HG02642 (cell line): Measurements from ENCODE around the gene KIF26B.

Experiments used
- ATAC-seq: cut with Tn5 transposase; IDR thresholded peaks from one replicate; pipeline ENCODE4 v1.9.1; 2021; ENCODE audit warnings: mild to moderate bottlenecking; ENCODE audit not compliant: unreplicated experiment, poor library complexity

KIF26B gene

DNA sequence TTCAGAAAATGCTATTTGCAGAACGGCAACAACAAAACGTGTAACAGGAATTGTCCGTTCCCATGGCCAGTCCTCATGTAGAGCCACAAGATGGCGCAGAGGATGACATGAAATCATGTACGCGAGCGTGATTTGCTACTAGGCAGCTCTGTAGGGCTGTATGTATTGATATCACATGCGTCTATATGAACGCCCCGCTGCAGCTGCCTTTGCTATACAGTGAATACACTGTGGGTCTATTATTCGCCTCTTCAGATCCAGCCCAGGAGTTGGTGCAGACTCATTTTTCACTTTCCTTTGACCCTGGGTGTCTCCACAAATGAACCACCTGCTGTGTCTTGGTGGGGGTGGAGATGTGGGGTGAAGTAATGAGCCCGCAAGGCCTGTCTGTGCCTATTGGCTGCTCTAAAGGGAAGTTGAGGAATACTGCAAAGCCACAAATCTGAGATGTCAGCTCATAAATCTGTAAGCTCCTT lies 361.5 kb downstream of the KIF26B start:
- no peak for ATAC-seq

DNA sequence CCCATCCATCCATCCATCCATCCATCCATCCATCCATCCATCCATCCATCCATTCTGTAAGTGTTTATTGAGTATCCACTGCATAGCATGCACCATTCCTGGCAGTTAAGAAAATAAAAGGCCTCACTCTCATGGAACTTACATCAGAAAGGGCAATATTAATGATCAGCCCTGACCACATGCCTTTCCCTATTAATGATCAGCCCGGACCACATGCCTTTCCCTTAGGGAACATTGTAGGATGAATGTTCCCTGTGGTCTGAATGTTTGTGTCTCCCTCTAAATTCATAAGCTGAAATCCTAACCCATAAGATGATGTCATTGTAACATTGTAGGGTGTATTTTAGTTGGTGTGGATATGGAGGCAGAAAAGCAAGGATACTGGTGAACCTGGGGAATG lies 365.8 kb downstream of the KIF26B start:
- ATAC-seq: no peak

GRCh38 chr1:245526141-245526540 lies 371.4 kb downstream of the KIF26B start:
- no peak for ATAC-seq

GRCh38 chr1:245528258-245528635 lies 373.5 kb downstream of the KIF26B start:
- no peak for ATAC-seq

DNA sequence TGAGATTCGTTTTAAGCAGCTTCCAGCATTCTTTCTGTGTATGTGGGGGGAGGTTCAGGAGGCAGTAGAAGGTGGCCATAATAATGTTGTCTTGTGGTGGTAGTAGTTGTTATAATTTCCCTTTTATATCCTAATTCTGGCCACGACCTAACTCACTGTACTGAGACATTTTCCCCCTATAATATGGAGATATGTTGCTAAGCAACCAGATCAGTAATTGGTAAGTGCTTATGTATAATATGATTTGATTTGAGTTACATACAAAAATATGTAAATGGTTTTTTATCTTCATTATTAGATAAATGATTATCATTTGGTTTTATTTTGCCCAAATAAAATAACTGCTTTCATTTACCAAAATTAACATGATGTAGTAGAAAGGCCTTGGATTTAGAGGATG lies 376.2 kb downstream of the KIF26B start:
- no peak for ATAC-seq

GRCh38 chr1:245537992-245538391 lies 383.2 kb downstream of the KIF26B start:
- no peak for ATAC-seq

GRCh38 chr1:245538671-245539070 lies 383.9 kb downstream of the KIF26B start:
- ATAC-seq: no peak

DNA sequence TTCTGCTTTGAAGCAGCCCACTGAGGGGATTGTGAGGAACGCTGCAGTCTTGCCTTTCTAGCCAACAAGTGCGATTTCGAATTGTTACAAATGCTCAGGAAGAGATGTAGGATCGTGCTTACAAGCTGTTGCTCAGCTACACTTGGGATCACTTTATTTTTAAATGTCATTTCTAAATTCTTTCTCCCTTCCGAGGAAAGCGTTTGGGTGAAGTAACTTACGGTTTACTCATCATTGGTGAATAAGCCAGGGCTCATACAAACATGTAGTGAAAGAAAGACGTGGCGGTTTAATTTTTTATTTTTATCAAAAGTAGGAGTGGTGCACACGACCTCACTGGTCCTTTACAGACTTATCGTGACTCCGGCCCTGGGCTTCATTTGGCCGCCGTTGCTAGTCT lies 386.6 kb downstream of the KIF26B start:
- ATAC-seq: no peak

- ATAC-seq: no peak
Observed at GRCh38 chr1:245542365-245542764, 387.6 kb downstream of the KIF26B start.

- ATAC-seq: no peak
Observed at GRCh38 chr1:245544236-245544635, 389.5 kb downstream of the KIF26B start.

GRCh38 chr1:245546875-245547274 lies 392.1 kb downstream of the KIF26B start:
- ATAC-seq: no peak

GRCh38 chr1:245549996-245550719 lies 395.4 kb downstream of the KIF26B start:
- ATAC-seq: no peak

DNA sequence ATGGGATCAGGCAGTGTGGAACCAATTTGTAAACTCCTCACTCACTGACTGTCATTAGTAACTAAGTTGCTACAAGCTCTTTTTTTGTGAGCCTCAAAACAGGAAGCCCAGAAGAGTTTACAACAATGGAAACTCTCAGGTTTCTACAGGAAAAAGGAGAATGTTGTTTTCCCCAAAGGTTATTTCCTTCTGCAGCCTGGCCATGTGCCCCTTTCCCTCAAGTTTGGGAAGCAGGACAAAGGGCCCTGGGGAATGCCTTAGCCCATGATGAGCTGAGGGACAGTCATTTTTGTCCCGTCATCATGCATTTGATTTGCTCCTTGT lies 395.9 kb downstream of the KIF26B start:
- ATAC-seq: no peak

GRCh38 chr1:245551536-245551935 lies 396.8 kb downstream of the KIF26B start:
- ATAC-seq: no peak

- no peak for ATAC-seq
Observed at GRCh38 chr1:245552331-245552730, 397.5 kb downstream of the KIF26B start.

DNA sequence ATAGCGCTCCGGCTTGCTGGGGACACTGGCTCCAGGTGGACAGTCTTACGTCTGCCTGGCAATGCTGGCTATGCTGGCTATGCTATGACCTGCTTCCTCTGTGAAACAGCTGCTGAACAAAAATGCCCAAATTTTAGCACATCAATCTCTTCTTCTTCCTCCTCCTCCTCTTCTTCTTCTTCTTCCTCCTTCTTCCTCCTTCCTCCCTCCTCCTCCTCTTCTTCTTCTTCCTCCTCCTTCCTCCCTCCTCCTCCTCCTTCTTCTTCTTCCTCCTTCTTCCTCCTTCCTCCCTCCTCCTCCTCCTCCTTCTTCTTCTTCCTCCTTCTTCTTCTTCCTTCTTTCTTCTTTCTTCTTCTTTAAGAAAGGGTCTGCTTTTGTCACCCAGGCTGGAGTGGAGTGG lies 401.3 kb downstream of the KIF26B start:
- no peak for ATAC-seq

DNA sequence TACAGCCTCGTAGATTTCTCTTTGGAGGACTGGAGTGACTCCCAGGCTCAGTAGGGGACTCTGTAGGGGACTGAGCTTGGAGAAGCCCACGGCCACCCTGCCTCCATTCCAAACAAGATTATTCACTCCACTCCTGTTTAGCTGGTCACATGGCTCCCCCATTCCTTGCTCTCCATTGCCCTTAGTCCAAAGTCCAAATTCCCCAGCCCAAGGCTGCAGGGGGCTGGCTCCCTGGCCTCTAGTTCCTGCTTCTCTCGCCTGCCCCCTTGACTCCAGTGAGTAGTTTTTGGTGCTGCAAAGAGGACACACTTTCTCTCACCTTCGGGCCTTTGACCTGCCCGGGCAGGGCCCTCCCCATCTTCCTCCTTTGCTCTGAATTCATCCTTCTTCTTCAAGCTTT lies 403.3 kb downstream of the KIF26B start:
- no peak for ATAC-seq

DNA sequence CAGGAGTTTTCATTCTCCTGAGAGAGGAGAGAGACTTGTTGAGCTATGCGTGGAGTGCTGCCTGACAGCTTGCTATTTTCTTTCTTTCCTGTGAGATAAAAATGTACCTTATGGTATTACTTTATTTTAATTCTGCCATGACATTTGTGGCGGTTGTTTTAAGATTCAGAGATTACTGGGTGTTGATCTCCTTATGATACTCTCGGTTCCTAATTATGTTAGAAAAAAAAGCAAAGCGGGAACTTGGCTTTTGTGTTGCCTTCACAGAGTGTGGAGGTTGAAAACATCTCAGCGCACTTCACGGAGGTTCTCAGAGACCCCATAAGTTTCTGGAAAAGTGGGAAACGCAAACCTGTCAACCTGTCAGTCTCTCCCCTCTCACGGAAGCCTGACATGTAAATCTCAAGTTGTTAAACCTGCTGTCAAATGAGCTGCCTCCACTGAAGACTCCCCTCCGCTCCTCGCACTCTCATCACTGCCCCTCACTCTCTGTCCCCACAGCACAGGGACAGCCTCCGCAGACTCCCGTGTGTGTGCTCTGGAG lies 405.6 kb downstream of the KIF26B start:
- no peak for ATAC-seq

DNA sequence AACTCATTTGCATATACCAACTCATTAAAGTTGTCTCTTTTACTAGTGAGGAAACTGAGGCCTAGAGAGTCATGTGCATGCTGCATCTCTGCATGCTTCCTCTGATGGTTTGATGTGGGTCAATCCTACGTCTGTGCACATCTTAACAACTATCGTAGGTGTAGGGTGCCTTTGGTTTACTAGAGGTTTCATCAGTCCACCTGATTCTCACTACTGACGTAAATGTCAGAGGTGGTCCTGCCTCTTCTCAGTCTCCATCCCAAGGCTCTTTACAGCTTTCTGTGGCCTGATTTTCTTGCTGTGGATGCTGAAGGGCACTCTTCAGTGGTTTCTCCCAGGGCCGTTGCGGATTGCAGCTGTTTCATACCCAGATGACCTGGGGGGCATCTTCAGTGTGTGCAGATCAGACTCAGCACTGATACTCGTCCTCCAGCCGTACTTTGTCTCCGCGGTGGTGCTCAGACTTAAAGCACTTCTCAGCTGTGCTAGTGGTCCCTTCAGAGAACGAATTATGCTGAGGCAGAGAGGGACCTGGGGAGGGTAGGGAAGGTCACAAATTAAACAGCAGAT lies 407.0 kb downstream of the KIF26B start:
- ATAC-seq: no peak

- ATAC-seq: no peak
Observed at GRCh38 chr1:245566134-245566533, 411.3 kb downstream of the KIF26B start.

- no peak for ATAC-seq
Observed at GRCh38 chr1:245566952-245567351, 412.2 kb downstream of the KIF26B start.

- ATAC-seq: no peak
Observed at GRCh38 chr1:245571815-245572294, 417.1 kb downstream of the KIF26B start.
